ENCODE data around the gene EIF2S3.

GRCh38 chrX:24117258-24117657 lies 62.5 kb downstream of the EIF2S3 start:
- no peak for TF ChIP-seq CTCF (IDR thresholded peaks at IDR 0.05)
- TF ChIP-seq POLR2A (IDR thresholded peaks at IDR 0.05): no peak

Measured in right lobe of liver (tissue), 4 donors.